ENCODE data around the gene TNFRSF6B. TPM values are rescaled to one million over a fixed set of nuclear protein-coding genes. Genes with fewer than 3 reads are reported as not detected.

The TNFRSF6B gene
- polyA plus RNA-seq, 1 of the 3 experiments (the other 2 are of a cell fraction): 9.4 TPM

- no peak for TF ChIP-seq REST (IDR thresholded peaks at IDR 0.05; ENCODE audit: low read depth, low read length)
- no peak for TF ChIP-seq GABPA (IDR thresholded peaks at IDR 0.05; ENCODE audit: low read depth)
- no peak for TF ChIP-seq EZH2phosphoT487 (IDR thresholded peaks at IDR 0.05; ENCODE audit: borderline replicate concordance, low read depth)
- no peak for TF ChIP-seq TAF1 (IDR thresholded peaks at IDR 0.05; ENCODE audit: borderline replicate concordance, low read depth, low read length)
- no peak for TF ChIP-seq EP300 (IDR thresholded peaks at IDR 0.05; ENCODE audit: borderline replicate concordance in 1 of 2, low read depth in 1 of 2, low read length in 1 of 2)
- no peak for TF ChIP-seq CHD2 (IDR thresholded peaks at IDR 0.05; ENCODE audit: low read length, partially characterized antibody)
These were observed 9.7 kb upstream of the TNFRSF6B start (continued) for GRCh38 chr20:63686492-63687321.

- H3K36me3 ChIP-seq (replicated peaks in 1 of 2; ENCODE audit: control insufficient read depth in 1 of 2, insufficient read depth in 2 of 2, low read length in 1 of 2): no peaks in the 10 kb centered on the region
- H3K9me3 ChIP-seq: no peaks in the 10 kb centered on the region
- no peak for DNase-seq
- no peaks in the 10 kb centered on the region for H3K27me3 ChIP-seq (ENCODE audit: insufficient read depth)
- H3K4me2 ChIP-seq: no peak overlapping the region
- H3K4me3 ChIP-seq (ENCODE audit: low read depth in 2 of 2, low read length in 1 of 2): no peak overlapping the region
- no peak overlapping the region for H3K27ac ChIP-seq (ENCODE audit: low read depth in 2 of 2, low read length in 1 of 2)
- H2AFZ ChIP-seq (ENCODE audit: low read depth): no peak overlapping the region
- H3K4me1 ChIP-seq (ENCODE audit: control insufficient read depth in 1 of 2, insufficient read depth in 2 of 2, low read depth in 1 of 2, low read length in 1 of 2): peaks cover 0 to 7% of the 10 kb centered on the region in 2 experiments; a peak in 2 of 4 replicates
- ChIA-PET CTCF (interaction anchor here (1.2 to 1.5 kb wide), 2 partner anchors 10 to 150 kb away, joined by 3 read pairs; no protein-coding TSS in a partner anchor), POLR2A (interaction anchor here (0.9 kb wide), 1 partner anchor 13 kb away, joined by 3 read pairs; no protein-coding TSS in a partner anchor)
- H4K20me1 ChIP-seq (ENCODE audit: insufficient read depth): no peaks in the 10 kb centered on the region
- H3K9ac ChIP-seq: no peak overlapping the region
- TF ChIP-seq TCF12 (IDR thresholded peaks at IDR 0.05) (no peak), SIN3A (IDR thresholded peaks at IDR 0.05; ENCODE audit: borderline replicate concordance, low read depth, low read length) (no peak), REST (IDR thresholded peaks at IDR 0.05; ENCODE audit: low read depth, low read length) (no peak), FOXJ3 (CRISPR knock-in tag; IDR thresholded peaks at IDR 0.05) (no peak), YY1 (IDR thresholded peaks at IDR 0.05; ENCODE audit: low read depth) (no peak), GATA2 (CRISPR knock-in tag; IDR thresholded peaks at IDR 0.05) (no peak), ZBTB33 (IDR thresholded peaks at IDR 0.05; ENCODE audit: borderline replicate concordance, low read depth) (no peak), CHD2 (IDR thresholded peaks at IDR 0.05; ENCODE audit: low read length, partially characterized antibody) (no peak), POLR2AphosphoS5 (IDR thresholded peaks at IDR 0.05; ENCODE audit: low read depth, low read length) (no peak), USF2 (IDR thresholded peaks at IDR 0.05; ENCODE audit: borderline replicate concordance, low read depth, low read length) (no peak), RXRA (IDR thresholded peaks at IDR 0.05; ENCODE audit: borderline replicate concordance, low read depth) (no peak), GABPA (IDR thresholded peaks at IDR 0.05; ENCODE audit: low read depth) (no peak)
- 86% methylated on average over 12 of the region's 29 CpGs for WGBS (ENCODE audit: low lambda C conversion rate)
- no peaks in the 10 kb centered on the region for H3K79me2 ChIP-seq (ENCODE audit: insufficient read depth)
- no peaks in the 10 kb centered on the region for H3K9me2 ChIP-seq
- H3F3A ChIP-seq (replicated peaks; ENCODE audit: insufficient read depth): peaks cover 6% of the 10 kb centered on the region
These were observed 8.9 kb upstream of the TNFRSF6B start for GRCh38 chr20:63687419-63688178.

Data from SK-N-SH (cell line).